ENCODE results near the gene DCPS.
A peak's percentile ranks its signal among the peaks of the same experiment; 100 is the strongest.

Gene DCPS

DNA sequence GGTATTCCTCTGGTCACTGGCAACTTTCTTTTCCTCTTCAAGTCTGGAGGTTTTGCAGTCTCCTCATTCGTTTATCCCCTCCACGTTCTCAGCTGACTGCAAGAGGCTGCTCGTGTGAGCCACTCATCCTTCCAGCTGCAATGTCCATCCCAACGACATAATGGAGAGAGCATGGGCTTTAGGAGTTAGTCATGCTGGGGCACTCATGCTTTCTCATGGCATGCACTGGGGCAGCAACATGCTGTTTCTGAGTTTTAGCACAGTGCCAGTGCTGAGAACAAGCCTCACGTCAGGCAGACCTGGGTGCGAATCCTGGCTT lies 7.1 kb downstream of the DCPS start:
- H3K9me3 Mint-ChIP-seq = no peaks in the 10 kb centered on the region
- H3K27ac Mint-ChIP-seq = no peak overlapping the region
- no peak overlapping the region for H3K4me3 Mint-ChIP-seq
- H3K27me3 Mint-ChIP-seq = no peaks in the 10 kb centered on the region
- peaks cover 41% of the 10 kb centered on the region for H3K4me1 Mint-ChIP-seq
- H3K36me3 Mint-ChIP-seq = peaks cover 12% of the 10 kb centered on the region

DNA sequence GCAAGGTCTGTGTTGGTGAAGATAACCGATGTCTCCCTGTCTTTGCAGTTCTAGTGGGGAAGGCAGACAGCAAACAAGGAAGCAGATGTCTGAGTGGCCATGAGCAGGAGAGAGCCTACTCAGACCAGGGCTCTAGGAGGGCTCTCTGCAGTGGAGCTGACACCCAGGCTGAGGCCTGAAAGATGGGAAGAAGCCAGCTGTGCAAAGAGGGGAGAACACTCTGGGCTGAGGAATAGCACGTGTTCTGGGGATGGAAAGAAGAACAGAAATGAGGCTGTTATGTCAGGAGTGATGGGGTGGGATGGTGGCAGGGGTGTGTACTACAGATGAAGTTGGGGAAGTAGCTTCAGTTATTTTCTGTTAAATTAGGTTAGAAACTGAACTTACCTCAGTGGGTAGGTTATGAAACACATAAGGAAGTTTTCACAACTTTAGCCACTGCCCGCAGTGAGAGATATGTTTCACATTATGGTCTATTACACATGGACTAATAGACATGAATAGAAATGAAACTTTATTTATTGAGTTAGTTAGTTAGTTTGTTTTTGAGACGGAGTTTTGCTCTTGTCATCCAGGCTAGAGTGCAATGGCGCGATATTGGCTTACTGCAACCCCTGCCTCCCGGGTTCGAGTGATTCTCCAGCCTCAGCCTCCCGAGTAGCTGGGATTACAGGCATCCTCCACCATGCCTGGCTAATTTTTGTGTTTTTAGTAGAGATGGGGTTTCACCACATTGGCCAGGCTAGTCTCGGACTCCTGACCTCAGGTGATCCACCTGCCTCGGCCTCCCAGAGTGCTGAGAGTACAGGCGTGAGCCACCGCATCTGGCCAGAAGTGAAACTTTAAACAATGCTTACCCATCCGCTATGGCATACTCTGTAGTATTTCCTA lies 7.8 kb downstream of the DCPS start:
- no peaks in the 10 kb centered on the region for H3K9me3 Mint-ChIP-seq
- peaks cover 41% of the 10 kb centered on the region for H3K4me1 Mint-ChIP-seq
- H3K27me3 Mint-ChIP-seq = no peaks in the 10 kb centered on the region
- H3K4me3 Mint-ChIP-seq = no peak overlapping the region
- no peak overlapping the region for H3K27ac Mint-ChIP-seq
- peaks cover 18% of the 10 kb centered on the region for H3K36me3 Mint-ChIP-seq

- Mint-ChIP-seq H3K4me1 (peaks cover 40% of the 10 kb centered on the region), H3K27ac (no peak overlapping the region), H3K36me3 (peaks cover 20% of the 10 kb centered on the region), H3K9me3 (no peaks in the 10 kb centered on the region), H3K27me3 (no peaks in the 10 kb centered on the region), H3K4me3 (no peak overlapping the region)
Observed at GRCh38 chr11:126312961-126313360, 9.1 kb downstream of the DCPS start.

DNA sequence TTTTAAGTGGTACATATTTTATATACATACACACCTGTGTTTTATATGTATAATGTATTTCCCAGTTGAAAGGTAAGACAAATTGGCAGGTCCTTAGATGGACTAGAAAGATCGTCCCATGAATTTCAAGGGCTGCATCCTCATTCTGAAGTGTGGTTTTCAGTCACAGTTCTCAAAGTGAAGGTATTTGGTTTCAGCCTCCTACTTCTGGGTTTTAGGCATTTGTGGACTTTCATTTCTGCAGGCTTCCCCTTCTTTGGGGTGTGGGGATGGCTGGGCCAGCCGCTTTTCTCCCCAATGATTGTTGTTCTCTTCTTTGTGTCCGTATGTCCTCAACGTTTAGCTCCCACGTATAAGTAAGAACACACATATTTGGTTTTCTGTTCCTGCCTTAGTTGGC lies 10.0 kb downstream of the DCPS start:
- Mint-ChIP-seq H3K9me3 (no peaks in the 10 kb centered on the region), H3K27ac (peak overlapping the region; percentile 21), H3K36me3 (peaks cover 20% of the 10 kb centered on the region), H3K4me3 (no peak overlapping the region), H3K27me3 (no peaks in the 10 kb centered on the region), H3K4me1 (peaks cover 44% of the 10 kb centered on the region)

- Mint-ChIP-seq H3K9me3 (no peaks in the 10 kb centered on the region), H3K27me3 (no peaks in the 10 kb centered on the region), H3K4me3 (peak overlapping the region; percentile 68), H3K27ac (peak overlapping the region; percentile 94), H3K36me3 (peaks cover 22% of the 10 kb centered on the region), H3K4me1 (peaks cover 38% of the 10 kb centered on the region)
Observed at GRCh38 chr11:126317432-126317755, 13.5 kb downstream of the DCPS start.

- peak overlapping the region; percentile 68 for H3K4me3 Mint-ChIP-seq
Observed at GRCh38 chr11:126317756-126318573, 14.1 kb downstream of the DCPS start.

GRCh38 chr11:126318574-126319373 lies 14.9 kb downstream of the DCPS start:
- H3K27ac Mint-ChIP-seq = peak overlapping the region; percentile 94
- H3K27me3 Mint-ChIP-seq = no peaks in the 10 kb centered on the region
- peaks cover 38% of the 10 kb centered on the region for H3K4me1 Mint-ChIP-seq
- peaks cover 21% of the 10 kb centered on the region for H3K36me3 Mint-ChIP-seq
- H3K4me3 Mint-ChIP-seq = peak overlapping the region; percentile 68
- H3K9me3 Mint-ChIP-seq = no peaks in the 10 kb centered on the region

More at GRCh38 chr11:126317756-126318573, 14.1 kb downstream of the DCPS start:
- H3K9me3 Mint-ChIP-seq = no peaks in the 10 kb centered on the region
- H3K36me3 Mint-ChIP-seq = peaks cover 22% of the 10 kb centered on the region
- H3K27ac Mint-ChIP-seq = peak overlapping the region; percentile 94
- no peaks in the 10 kb centered on the region for H3K27me3 Mint-ChIP-seq
- peaks cover 38% of the 10 kb centered on the region for H3K4me1 Mint-ChIP-seq

DNA sequence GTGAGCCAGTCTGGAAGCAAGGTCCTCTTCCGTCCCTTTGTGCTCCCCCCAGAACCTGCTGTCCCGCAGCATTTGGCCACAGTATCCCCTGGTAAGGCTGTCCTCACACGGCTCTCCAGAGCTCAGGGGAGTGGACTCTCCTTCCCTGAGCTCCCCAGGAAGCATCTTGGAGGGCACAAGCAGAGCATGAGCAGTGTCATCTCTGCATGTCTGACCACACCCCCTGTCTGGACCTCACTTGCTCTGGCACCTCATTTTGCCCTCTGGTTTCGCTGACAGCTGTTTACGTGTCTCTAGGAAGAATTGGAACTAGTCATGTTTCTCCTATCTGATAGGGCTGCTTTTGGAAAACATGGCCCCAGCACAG lies 15.5 kb downstream of the DCPS start:
- Mint-ChIP-seq H3K36me3 (peaks cover 16% of the 10 kb centered on the region), H3K27me3 (no peaks in the 10 kb centered on the region), H3K4me3 (no peak overlapping the region), H3K9me3 (no peaks in the 10 kb centered on the region), H3K27ac (peak overlapping the region; percentile 11), H3K4me1 (peaks cover 38% of the 10 kb centered on the region)

GRCh38 chr11:126322996-126323395 lies 19.1 kb downstream of the DCPS start:
- Mint-ChIP-seq H3K27ac (no peak overlapping the region), H3K9me3 (no peaks in the 10 kb centered on the region), H3K36me3 (peaks cover 4% of the 10 kb centered on the region), H3K27me3 (no peaks in the 10 kb centered on the region), H3K4me3 (no peak overlapping the region), H3K4me1 (peaks cover 33% of the 10 kb centered on the region)

- Mint-ChIP-seq H3K27me3 (no peaks in the 10 kb centered on the region), H3K36me3 (no peaks in the 10 kb centered on the region), H3K4me1 (peaks cover 15% of the 10 kb centered on the region), H3K4me3 (no peak overlapping the region), H3K9me3 (no peaks in the 10 kb centered on the region), H3K27ac (peak overlapping the region; percentile 32)
Observed at GRCh38 chr11:126327281-126328000, 23.6 kb downstream of the DCPS start.

GRCh38 chr11:126328001-126328390 lies 24.1 kb downstream of the DCPS start:
- no peaks in the 10 kb centered on the region for H3K36me3 Mint-ChIP-seq
- H3K9me3 Mint-ChIP-seq = no peaks in the 10 kb centered on the region
- H3K4me3 Mint-ChIP-seq = no peak overlapping the region
- H3K4me1 Mint-ChIP-seq = peaks cover 15% of the 10 kb centered on the region
- H3K27ac Mint-ChIP-seq = no peak overlapping the region
- H3K27me3 Mint-ChIP-seq = no peaks in the 10 kb centered on the region

- Mint-ChIP-seq H3K4me1 (peaks cover 20% of the 10 kb centered on the region), H3K4me3 (no peak overlapping the region), H3K27ac (no peak overlapping the region), H3K9me3 (no peaks in the 10 kb centered on the region), H3K27me3 (no peaks in the 10 kb centered on the region), H3K36me3 (peaks cover 2% of the 10 kb centered on the region)
Observed at GRCh38 chr11:126328444-126328843, 24.6 kb downstream of the DCPS start.

GRCh38 chr11:126328938-126329643 lies 25.2 kb downstream of the DCPS start:
- no peaks in the 10 kb centered on the region for H3K9me3 Mint-ChIP-seq
- no peak overlapping the region for H3K4me3 Mint-ChIP-seq
- H3K27me3 Mint-ChIP-seq = no peaks in the 10 kb centered on the region
- H3K4me1 Mint-ChIP-seq = peaks cover 25% of the 10 kb centered on the region
- peaks cover 4% of the 10 kb centered on the region for H3K36me3 Mint-ChIP-seq
- no peak overlapping the region for H3K27ac Mint-ChIP-seq

DNA sequence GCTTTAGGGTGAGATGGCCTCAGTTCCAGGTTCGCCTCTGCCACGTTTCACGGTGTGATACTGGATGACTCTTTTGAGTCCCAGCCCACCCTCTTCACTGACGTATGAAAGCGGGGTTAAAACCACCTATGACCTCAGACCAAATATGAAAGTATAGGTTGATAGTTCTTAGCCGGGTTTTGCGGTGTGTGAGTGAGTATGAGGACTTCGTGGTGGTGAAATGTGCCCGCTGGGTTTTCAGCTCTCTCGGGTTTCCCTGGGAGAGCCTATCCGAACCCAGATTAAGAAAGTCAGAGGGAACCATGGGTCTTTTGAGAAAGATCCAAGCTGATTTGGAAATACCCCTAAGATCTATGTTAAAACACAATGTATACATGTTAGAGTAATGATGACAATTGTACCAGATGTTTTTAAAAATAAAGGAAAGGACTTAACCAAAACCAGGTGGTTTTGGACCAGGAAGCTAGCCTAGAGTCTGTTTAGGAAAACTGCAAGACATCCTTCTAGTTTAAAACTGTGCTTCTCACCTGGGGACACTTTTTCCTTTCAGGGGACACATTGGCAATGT lies 25.9 kb downstream of the DCPS start:
- no peak overlapping the region for H3K4me3 Mint-ChIP-seq
- peaks cover 5% of the 10 kb centered on the region for H3K36me3 Mint-ChIP-seq
- no peak overlapping the region for H3K27ac Mint-ChIP-seq
- peaks cover 25% of the 10 kb centered on the region for H3K4me1 Mint-ChIP-seq
- no peaks in the 10 kb centered on the region for H3K9me3 Mint-ChIP-seq
- no peaks in the 10 kb centered on the region for H3K27me3 Mint-ChIP-seq

Data from activated naive CD4-positive, alpha-beta T cell treated with anti-CD3 and anti-CD28 coated beads, Interleukin-2, amount 50 U/mL, for 24 hours (primary cell).